ENCODE measurements around the gene TIPIN.
"Not testable (repeated sequence)": the region's sequence is repeated elsewhere in the genome, so short reads cannot be mapped to it uniquely, and the experiment has no call there.

The TIPIN gene

GRCh38 chr15:66381376-66381775 lies 24.9 kb upstream of the TIPIN start:
- not testable (repeated sequence) for DNase-seq

GRCh38 chr15:66378814-66379430 lies 22.4 kb upstream of the TIPIN start:
- no peak for DNase-seq

- no peak for DNase-seq
Measured at GRCh38 chr15:66374179-66374578, 17.7 kb upstream of the TIPIN start.

GRCh38 chr15:66369773-66370651 lies 13.5 kb upstream of the TIPIN start:
- no peak for DNase-seq

- no peak for DNase-seq
Measured at GRCh38 chr15:66364944-66365528, 8.6 kb upstream of the TIPIN start.

GRCh38 chr15:66362776-66363175 lies 6.3 kb upstream of the TIPIN start:
- DNase-seq: no peak

GRCh38 chr15:66361745-66362460 lies 5.4 kb upstream of the TIPIN start:
- not testable (repeated sequence) for DNase-seq

- DNase-seq: no peak
Measured at GRCh38 chr15:66359740-66360139, 3.3 kb upstream of the TIPIN start.

- no peak for DNase-seq
Measured at GRCh38 chr15:66356077-66356358, 467 bp downstream of the TIPIN start.

- not testable (repeated sequence) for DNase-seq
Measured at GRCh38 chr15:66348530-66348929, 8.0 kb downstream of the TIPIN start.

- no peak for DNase-seq
Measured at GRCh38 chr15:66328771-66329170, 27.7 kb downstream of the TIPIN start.

GRCh38 chr15:66327736-66328135 lies 28.7 kb downstream of the TIPIN start:
- no peak for DNase-seq

- DNase-seq: no peak
Measured at GRCh38 chr15:66326051-66326450, 30.4 kb downstream of the TIPIN start.

GRCh38 chr15:66323312-66323928 lies 33.1 kb downstream of the TIPIN start:
- DNase-seq: no peak

GRCh38 chr15:66312144-66312543 lies 44.3 kb downstream of the TIPIN start:
- DNase-seq: no peak

- DNase-seq: no peak
Measured at GRCh38 chr15:66310786-66311185, 45.7 kb downstream of the TIPIN start.

- DNase-seq: no peak
Measured at GRCh38 chr15:66309828-66310227, 46.7 kb downstream of the TIPIN start.

- DNase-seq: no peak
Measured at GRCh38 chr15:66308531-66308930, 48.0 kb downstream of the TIPIN start.

- DNase-seq: no peak
Measured at GRCh38 chr15:66306381-66306780, 50.1 kb downstream of the TIPIN start.

- not testable (repeated sequence) for DNase-seq
Measured at GRCh38 chr15:66304425-66304824, 52.1 kb downstream of the TIPIN start.

GRCh38 chr15:66302489-66303278 lies 53.8 kb downstream of the TIPIN start:
- no peak for DNase-seq

- no peak for DNase-seq
Measured at GRCh38 chr15:66298803-66299251, 57.7 kb downstream of the TIPIN start.
